NOMO-1 treated with dmso at 0.1 percent for 144 hours (cell line): ENCODE data around the gene UROS.

Experiments used
- DNase-seq: peaks from one replicate; lab custom pipeline; 2025; ENCODE audit not compliant: unreplicated experiment; lab: John Stamatoyannopoulos, UW

Gene UROS

GRCh38 chr10:125769175-125769574 is 53.9 kb downstream of the UROS start:
- DNase-seq = no peak

- DNase-seq = no peak
These were observed 54.7 kb downstream of the UROS start for GRCh38 chr10:125768219-125768855.

GRCh38 chr10:125766511-125766910 is 56.5 kb downstream of the UROS start:
- no peak for DNase-seq

- no peak for DNase-seq
These were observed 57.2 kb downstream of the UROS start for GRCh38 chr10:125765835-125766234.

- no peak for DNase-seq
These were observed 60.1 kb downstream of the UROS start for GRCh38 chr10:125762692-125763648.

DNA sequence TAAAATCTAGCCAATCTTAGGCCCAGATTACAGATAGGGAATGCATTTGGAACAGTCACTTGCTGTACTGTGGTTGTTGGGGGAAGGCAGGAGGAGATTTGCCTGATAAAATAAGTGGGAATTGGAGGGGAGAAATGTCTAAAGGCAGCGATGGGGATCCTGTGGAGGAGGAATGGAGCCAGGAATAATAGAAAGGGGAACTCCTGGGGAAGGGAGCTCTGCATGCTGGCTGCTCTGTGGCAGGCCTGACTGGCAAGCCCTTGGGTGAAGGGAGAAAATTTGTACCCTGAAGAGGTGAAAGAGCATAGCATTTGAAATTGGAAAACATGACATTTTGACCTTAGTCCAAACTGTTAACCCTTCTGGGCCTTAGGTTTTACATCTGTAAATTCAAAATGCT is 61.1 kb downstream of the UROS start:
- no peak for DNase-seq

DNA sequence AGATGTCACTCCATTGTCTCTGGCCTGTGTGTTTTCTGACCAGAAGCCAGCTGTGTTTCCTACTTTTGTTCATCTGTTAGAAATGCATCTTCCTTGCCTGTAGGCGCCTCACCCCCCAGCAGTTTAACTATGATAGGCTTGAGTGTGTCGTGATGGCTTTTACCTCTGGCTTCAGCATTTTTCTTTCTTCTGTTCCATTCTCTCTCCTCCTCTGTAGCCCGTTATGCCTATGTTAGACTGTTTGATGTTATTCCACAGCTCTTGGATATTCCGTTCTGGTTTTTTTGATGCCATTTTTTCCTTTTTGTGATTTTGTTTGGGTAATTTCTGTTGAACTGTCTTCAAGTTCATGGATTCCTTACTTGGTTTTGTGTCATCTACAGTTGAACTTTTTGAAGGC is 65.3 kb downstream of the UROS start:
- no peak for DNase-seq

DNA sequence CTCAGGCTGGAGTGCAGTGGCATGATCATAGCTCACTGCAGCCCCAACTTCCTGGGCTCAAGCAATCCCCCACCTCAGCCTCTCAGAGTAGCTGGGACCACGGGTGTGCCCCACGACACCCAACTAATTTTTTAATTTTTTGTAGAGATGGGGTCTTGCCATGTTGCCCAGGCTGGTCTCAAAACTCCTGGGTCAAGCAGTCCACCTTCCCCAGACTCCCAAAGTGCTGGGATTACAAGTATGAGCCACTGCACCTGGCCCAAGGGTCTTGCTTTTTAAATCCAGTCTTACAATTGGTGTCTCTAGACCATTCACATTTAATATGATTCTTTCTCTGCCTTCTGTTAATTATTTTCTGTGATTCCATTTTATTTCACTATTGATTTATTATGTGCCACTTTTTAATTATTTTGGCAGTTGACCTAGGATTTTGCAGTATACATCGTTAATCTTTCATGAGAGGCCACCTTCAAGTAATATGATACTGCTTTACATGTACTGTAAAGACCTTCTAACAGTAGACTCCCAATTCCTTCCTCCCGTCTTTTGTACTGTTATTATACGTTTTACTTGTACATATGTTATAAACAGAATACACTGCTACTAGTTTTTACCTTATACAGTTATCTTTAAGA is 66.1 kb downstream of the UROS start:
- no peak for DNase-seq

DNA sequence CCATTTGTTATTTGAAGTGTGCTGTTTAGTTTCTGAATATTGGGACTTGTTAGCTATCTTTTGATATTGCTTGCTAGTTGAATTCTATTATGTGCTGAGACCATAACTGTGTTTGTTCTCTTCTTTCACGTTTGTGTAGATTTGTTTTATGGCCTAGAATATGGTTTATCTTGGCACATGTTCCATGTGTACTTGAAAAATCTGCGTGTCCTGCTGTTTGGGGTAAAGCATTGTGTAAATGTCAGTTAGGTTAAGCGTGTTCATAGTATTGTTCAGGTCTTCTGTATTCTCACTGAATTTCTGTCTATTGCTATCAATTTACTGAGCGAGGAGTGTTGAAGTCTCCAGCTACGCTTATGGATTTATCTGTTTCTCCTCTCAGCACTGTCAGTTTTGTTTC is 66.9 kb downstream of the UROS start:
- DNase-seq = no peak

GRCh38 chr10:125747417-125747816 is 75.6 kb downstream of the UROS start:
- DNase-seq = no peak

DNA sequence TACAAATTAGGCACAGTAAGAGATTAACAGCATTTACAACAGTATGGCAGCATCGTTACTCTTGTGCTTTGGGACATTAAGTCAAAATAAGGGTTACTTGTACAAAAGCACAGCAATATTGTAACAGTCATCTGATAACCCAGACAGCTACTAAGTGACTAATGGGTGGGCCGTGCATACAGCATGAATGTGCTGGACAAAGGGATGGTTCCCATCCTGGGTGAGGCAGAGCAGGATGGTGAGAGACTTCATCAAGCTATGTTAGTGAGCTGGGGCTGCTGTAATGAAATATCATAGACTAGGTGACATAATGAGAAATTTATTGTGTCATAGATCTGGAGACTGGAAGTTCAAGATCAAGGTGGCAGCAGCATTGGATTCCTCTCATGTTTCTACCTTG is 78.1 kb downstream of the UROS start:
- no peak for DNase-seq

DNA sequence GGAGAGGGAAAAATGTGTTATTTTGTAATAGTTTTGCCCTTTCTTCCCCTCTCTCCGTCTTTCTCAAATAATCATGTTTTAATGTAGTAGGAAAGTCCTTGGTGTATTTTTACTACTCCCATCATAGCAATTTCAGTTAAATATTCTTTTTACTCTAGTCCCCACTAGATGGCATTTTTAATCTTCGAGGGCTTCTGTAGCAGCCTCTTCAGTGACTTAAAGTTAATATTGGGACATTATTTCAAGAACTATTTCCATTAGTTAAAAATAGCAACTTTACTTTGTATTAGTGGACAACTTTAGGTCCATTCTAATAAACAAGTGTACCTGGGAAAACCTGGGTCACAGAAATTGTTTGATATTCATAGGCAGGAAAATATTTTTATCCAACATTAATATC is 80.6 kb downstream of the UROS start:
- DNase-seq = no peak

GRCh38 chr10:125739994-125740679 is 82.9 kb downstream of the UROS start:
- DNase-seq = no peak
